GOT3 (cell line): ENCODE data around the gene ZNF679.
"Not testable (repeated sequence)": the region's sequence is repeated elsewhere in the genome, so short reads cannot be mapped to it uniquely, and the experiment has no call there.

Source experiments
- DNase-seq: peaks from one replicate; lab custom pipeline; 2025; ENCODE audit warnings: mixed read lengths; lab: John Stamatoyannopoulos, UW

Gene ZNF679

GRCh38 chr7:64310426-64310825, 82.2 kb downstream of the ZNF679 start:
- no peak for DNase-seq

- DNase-seq: no peak
Measured at GRCh38 chr7:64312826-64313225, 84.6 kb downstream of the ZNF679 start.

GRCh38 chr7:64313740-64314491, 85.6 kb downstream of the ZNF679 start, which contains the start of gene ZNF736:
TSS of gene ZNF736 (plus strand) at chr7:64313961. CDS start at chr7:64314151, 190 bp downstream.
- DNase-seq: no peak

GRCh38 chr7:64314566-64314965, 86.3 kb downstream of the ZNF679 start:
- DNase-seq: no peak

GRCh38 chr7:64316031-64316742, 87.9 kb downstream of the ZNF679 start:
- DNase-seq: not testable (repeated sequence)
